HS-27A (cell line): ENCODE data around the gene TRIM52.
"Not testable (repeated sequence)": the region's sequence is repeated elsewhere in the genome, so short reads cannot be mapped to it uniquely, and the experiment has no call there.

Experiments
- DNase-seq: peaks from one replicate; pipeline ENCODE4 v3.0.0-alpha.2; 2012; ENCODE audit warnings: low read depth, missing footprints

The TRIM52 gene

DNA sequence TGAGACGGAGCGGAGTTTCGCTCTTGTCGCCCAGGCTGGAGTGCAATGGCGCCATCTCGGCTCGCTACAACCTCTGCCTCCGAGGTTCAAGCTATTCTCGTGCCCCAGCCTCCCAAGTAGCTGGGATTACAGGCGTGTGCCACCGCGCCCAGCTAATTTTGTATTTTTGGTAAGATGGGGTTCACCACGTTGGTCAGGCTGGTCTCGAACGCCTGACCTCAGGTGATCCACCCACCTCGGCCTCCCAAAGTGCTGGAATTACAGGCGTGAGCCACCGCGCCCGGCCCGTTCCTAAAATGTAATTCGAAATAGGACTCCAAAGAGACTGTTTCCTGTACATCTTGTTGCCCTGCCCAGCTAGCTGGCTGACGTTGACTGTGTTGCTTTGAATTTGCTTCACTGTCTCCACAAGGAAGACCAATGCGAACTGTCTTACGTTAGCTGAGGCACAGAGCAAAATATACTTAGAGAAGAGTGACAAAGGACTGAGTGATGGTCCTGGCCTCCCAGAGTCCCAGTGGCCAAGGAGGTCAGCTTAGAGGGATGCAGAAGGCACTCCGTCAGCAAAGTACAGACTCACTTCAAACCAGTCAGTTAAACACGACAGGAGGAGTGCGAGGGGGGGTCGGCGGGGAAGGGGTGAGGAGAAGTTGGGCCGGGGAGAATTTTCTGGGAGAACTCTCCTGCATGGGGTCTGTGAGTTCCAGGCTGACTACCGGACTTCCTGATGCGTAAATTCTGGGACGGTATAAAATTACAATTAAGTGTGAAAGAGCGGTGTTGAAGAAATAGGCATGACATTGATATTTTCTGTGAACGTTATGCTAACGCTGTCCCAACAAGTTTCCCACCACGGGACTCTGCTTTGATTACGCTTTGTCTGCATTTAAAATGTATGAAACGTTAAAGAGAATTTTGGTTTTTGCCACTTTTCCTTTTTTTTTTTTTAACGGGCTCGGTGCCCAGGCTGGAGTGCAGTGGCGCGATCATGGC lies 44.6 kb downstream of the TRIM52 start:
- no peak for DNase-seq

DNA sequence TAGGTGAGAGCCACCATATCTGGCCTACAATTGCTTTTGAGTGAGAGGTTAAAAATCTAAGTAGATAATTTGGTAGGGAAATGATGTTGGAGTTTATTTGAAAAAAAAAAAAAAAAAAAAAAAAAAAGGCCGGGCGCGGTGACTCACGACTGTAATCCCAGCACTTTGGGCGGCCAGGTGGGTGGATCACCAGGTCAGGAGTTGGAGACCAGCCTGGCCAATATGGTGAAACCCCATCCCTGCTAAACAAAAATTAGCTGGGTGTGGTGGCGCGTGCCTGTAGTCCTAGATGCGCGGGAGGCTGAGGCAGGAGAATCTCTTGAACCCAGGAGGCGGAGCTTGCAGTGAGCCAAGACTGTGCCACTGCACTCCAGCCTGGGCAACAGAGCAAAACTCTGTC lies 46.7 kb downstream of the TRIM52 start:
- DNase-seq = not testable (repeated sequence)

DNA sequence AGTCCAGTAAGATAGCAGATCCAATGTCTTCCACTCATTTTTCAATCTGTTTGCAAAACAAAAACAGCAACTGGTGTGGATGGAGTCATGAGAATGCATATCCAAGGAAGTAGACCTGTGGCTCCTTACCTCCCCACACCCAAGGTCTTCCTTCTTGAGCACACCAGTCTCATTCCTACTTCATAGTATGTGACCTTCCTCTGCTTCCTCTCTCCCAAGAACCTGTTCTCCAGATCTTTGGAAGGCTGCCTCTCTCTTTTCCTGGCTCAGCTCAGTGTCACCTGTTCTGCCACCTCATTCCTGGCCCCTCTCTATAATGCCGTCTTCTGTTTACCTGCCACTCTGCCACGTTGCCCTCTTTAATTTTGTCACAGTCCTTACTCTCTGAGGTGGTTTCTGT lies 48.0 kb downstream of the TRIM52 start:
- DNase-seq = no peak

DNA sequence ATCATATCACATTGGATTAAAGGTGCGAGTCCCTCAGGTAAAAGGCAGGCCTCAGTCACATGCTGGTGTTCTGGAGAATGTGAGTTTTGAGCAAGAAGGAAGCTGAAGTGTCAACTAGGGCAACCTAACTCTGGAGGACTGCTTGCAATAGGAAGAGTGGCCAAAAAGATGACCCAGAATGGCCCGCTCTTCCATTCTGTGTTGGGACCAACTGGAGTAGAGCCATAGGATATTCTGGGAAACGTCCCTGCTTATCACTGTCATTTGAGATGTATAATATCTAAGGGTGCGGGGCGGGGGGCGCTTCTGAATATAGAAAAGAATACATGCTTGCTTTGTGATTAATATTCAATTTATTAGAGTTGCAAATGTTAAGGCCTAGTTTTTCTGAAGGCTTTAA lies 48.9 kb downstream of the TRIM52 start:
- no peak for DNase-seq

DNA sequence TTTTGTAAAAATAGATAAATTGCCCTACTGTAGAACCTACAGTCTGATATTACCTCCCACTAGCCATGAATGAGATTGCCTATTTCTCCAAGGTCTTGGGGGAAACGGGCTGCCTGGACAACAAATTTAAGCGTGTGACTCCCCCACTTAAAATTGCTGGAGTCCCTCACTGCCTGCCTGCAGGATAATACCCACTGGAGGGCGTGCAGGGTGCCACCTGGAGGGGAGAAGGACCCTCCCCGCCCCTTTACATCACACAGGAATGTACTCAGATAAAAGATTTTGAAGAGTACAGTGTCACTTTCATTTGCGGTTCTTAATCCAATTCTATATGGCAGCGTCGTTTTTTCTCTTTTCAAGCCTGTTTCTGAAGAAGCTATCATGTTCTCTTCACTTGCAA lies 49.7 kb downstream of the TRIM52 start:
- no peak for DNase-seq

DNA sequence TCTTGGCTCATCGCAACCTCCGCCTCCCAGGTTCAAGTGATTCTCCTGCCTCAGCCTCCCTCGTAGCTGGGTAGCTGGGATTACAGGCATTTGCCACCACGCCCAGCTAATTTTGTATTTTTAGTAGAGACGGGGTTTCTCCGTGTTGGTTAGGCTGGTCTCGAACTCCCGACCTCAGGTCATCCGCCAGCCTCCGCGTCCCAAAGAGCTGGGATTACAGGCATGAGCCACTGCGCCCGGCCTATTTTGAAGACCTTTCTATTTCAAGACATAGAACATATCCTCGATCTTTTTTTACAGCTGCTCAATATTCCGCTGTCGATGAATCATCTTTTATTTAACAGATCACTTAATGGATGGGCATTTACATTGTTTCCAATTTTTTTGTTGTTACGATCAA lies 50.2 kb downstream of the TRIM52 start:
- DNase-seq = not testable (repeated sequence)

DNA sequence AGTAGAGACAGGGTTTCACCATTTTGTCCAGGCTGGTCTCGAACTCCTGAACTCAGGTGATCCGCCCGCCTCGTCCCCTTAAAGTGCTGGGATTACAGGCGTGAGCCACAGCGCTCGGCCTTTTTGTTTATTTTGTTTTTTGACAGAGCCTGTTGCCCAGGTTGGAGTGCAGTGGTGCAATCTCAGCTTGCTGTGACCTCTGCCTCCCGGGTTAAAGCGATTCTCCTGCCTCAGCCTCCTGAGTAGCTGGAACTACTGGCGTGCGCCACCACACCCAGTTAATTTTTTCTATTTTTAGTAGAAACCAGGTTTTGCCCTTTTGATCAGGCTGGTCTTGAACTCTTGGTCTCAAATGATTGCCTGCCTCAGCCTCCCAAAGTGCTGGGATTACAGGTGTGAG lies 50.8 kb downstream of the TRIM52 start:
- DNase-seq = not testable (repeated sequence)

DNA sequence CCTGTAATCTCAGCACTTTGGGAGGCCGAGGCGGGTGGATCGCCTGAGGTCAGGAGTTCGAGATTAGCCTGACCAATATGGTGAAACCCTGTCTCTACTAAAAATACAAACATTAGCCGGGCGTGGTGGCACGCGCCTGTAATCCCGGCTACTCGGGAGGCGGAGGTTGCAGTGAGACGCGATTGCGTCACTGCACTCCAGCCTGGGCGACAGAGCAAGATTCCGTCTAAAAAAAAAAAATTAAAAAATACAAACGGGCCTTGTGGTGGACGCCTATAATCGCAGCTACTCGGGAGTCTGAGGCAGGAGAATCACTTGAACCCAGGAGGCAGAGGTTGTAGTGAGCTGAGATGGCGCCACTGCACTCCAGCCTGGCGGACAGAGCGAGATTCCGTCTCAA lies 51.9 kb downstream of the TRIM52 start:
- not testable (repeated sequence) for DNase-seq

DNA sequence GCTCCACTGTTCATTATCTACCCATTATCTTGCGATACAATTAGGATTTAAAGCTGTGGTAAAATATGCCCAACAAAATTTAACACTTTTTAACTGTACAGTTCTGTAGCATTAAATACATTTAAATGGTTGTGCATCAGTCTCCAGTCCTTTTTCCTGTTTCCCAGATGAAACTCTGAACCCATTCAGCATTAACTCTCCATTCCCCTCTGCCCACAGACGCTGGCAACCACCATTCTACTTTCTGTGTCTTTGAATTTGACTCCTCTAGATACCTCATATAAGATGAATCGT lies 53.0 kb downstream of the TRIM52 start:
- no peak for DNase-seq

DNA sequence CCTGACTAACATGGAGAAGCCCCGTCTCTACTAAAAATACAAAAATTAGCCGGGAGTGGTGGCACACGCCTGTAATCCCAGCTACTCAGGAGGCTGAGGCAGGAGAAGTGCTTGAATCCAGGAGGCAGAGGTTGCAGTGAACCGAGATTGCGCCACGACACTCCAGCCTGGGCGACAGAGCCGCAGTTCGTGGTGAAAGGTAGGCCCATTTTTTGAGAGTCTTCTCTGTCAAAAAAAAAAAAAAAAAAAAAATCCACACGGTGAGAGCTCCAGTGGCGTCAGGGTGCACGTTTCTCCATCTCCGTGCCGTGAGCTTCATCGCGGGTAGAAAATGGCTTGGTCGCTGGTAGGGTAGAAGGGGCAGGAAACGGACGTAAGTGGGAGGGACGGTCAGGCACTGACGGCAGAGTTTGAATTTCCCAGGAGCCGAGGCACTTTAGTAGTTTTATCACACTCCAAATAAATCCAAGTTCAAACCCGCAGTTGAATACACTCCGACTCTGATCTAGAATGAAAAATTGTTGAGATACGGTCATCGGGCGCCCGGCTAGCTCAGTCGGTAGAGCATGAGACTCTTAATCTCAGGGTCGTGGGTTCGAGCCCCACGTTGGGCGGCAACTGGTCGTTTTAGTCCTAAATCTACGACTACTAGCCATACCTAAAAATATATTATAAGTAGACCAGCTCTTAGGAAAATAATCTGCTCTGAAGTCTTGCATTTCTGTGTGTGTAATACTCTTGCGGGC lies 53.6 kb downstream of the TRIM52 start:
- DNase-seq = no peak

DNA sequence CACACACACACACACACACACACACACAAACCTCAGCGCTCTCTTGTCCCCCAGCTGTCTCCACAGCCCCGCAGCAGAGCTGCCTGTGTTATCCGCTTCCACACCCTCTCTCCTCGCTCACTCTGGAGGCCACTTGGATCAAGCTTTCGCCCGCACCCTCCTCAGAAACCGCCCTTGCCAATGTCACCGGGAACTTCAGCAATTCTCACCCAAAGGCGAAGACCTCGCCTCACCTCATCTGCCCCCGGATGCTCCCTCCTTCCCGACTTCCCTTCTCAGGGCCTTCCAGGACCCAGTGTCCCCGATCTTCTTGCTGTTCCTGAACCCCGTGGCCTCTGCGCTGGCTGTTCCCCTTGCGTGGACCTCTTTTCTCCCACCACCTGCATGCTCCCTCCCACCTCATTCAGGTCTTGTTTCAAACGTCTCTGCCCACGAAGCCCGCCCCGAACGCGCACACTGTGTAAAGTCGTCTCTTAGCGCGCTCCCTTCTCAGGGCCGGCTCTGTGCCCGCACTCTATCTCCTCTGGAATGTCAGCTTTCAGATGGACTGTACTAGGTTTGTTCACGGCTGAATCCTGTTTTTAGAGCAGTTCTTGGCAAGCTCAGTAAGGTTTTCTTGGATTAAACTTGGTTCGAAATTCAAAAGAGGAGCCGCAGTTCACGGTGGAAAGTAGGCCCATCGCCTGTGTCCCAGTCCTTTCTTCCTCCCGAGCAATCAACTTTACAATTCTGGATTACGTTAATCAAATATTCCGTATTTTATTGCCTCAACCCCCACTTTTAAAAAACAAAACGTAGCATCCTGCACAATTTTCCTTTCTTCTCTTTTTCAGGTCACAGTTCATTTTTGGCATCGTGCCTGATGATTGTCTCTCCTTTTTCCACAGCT lies 54.9 kb downstream of the TRIM52 start:
- no peak for DNase-seq
